ENCODE results near the gene NDUFA7. TPM values are rescaled to one million over a fixed set of nuclear protein-coding genes. Genes with fewer than 3 reads are reported as not detected.
"Not testable (repeated sequence)": the region's sequence is repeated elsewhere in the genome, so short reads cannot be mapped to it uniquely, and the experiment has no call there.

Gene NDUFA7
- total RNA-seq, 1 experiment from 2014 or later = 76.4 TPM

- DNase-seq (ENCODE audit: low spot score) = no peak
- no peak for ATAC-seq
- Mint-ChIP-seq H3K27ac (peak overlapping the region; percentile 98), H3K36me3 (peaks cover 21% of the 10 kb centered on the region), H3K27me3 (ENCODE audit: low read depth) (no peaks in the 10 kb centered on the region; the same call in 1 of the 2 replicates), H3K4me1 (peaks cover 41% of the 10 kb centered on the region), H3K4me3 (peak overlapping the region; percentile 97), H3K9me3 (no peaks in the 10 kb centered on the region)
- ChIA-PET POLR2A (interaction anchor here (0.9 to 1.2 kb wide), 2 partner anchors 14 to 144 kb away, joined by 3 to 4 read pairs; no protein-coding TSS in a partner anchor), CTCF (interaction anchor here (0.8 to 0.9 kb wide), 2 partner anchors 13 to 15 kb away, joined by 3 read pairs; no protein-coding TSS in a partner anchor)
- TF ChIP-seq CBFB (CRISPR knock-in tag; IDR thresholded peaks at IDR 0.05; ENCODE audit: low read depth) (no peak), SOX15 (CRISPR knock-in tag; IDR thresholded peaks at IDR 0.05) (no peak), FOXP1 (CRISPR knock-in tag; IDR thresholded peaks at IDR 0.05; ENCODE audit: borderline replicate concordance) (no peak), TEAD1 (CRISPR knock-in tag; IDR thresholded peaks at IDR 0.05) (0 out of 2 replicates have a peak, but pooled peaks have one; percentile 1), MAX (CRISPR knock-in tag; IDR thresholded peaks at IDR 0.05) (no peak; the same call in 1 of the 2 replicates), ZMAT4 (CRISPR knock-in tag; IDR thresholded peaks at IDR 0.05) (no peak), IRF1 (CRISPR knock-in tag; IDR thresholded peaks at IDR 0.05) (no peak), JUN (CRISPR knock-in tag; IDR thresholded peaks at IDR 0.05) (peak; percentile 54; the same call in 1 of the 2 replicates)
Observed at GRCh38 chr19:8320564-8321066, 560 bp downstream of the NDUFA7 start.

- H3K27me3 Mint-ChIP-seq (ENCODE audit: low read depth) = no peaks in the 10 kb centered on the region; the same call in 1 of the 2 replicates
Observed at GRCh38 chr19:8319807-8320520, 1.2 kb downstream of the NDUFA7 start.

GRCh38 chr19:8318835-8319234 lies 2.3 kb downstream of the NDUFA7 start:
- not testable (repeated sequence) for DNase-seq (ENCODE audit: low spot score); ATAC-seq; H3K27ac Mint-ChIP-seq; H3K4me3 Mint-ChIP-seq; H3K27me3 Mint-ChIP-seq (ENCODE audit: low read depth); H3K9me3 Mint-ChIP-seq
- ChIA-PET CTCF (interaction anchor here (0.7 to 1.2 kb wide), 7 partner anchors 8 to 299 kb away, joined by 3 to 7 read pairs (median 4); no protein-coding TSS in a partner anchor), POLR2A (interaction anchor here (0.6 to 1.0 kb wide), 3 partner anchors 105 to 160 kb away, joined by 3 to 4 read pairs (median 3); no protein-coding TSS in a partner anchor)
- Mint-ChIP-seq H3K36me3 (peaks cover 35% of the 10 kb centered on the region), H3K4me1 (peaks cover 49% of the 10 kb centered on the region)

More at GRCh38 chr19:8319807-8320520, 1.2 kb downstream of the NDUFA7 start:
- no peak for ATAC-seq
- CTCF ChIA-PET = interaction anchor here (0.6 to 0.9 kb wide), 4 partner anchors 13 to 28 kb away, joined by 3 to 4 read pairs (median 3); no protein-coding TSS in a partner anchor
- no peak for DNase-seq (ENCODE audit: low spot score)
- Mint-ChIP-seq H3K4me3 (peak overlapping the region; percentile 97), H3K4me1 (peaks cover 48% of the 10 kb centered on the region), H3K36me3 (peaks cover 28% of the 10 kb centered on the region), H3K9me3 (no peaks in the 10 kb centered on the region), H3K27ac (peak overlapping the region; percentile 98)
- POLR2A ChIA-PET = interaction anchor here (1.0 to 1.2 kb wide), 2 partner anchors 15 to 104 kb away, joined by 3 read pairs; no protein-coding TSS in a partner anchor
- TF ChIP-seq PREB (CRISPR knock-in tag; IDR thresholded peaks at IDR 0.05; ENCODE audit: borderline replicate concordance) = no peak

- Mint-ChIP-seq H3K36me3 (peaks cover 23% of the 10 kb centered on the region), H3K27me3 (ENCODE audit: low read depth) (no peaks in the 10 kb centered on the region; the same call in 1 of the 2 replicates), H3K27ac (peak overlapping the region; percentile 70), H3K4me1 (peaks cover 34% of the 10 kb centered on the region), H3K4me3 (peak overlapping the region; percentile 14; the same call in 1 of the 2 replicates), H3K9me3 (no peaks in the 10 kb centered on the region)
- TF ChIP-seq ESRRA (CRISPR knock-in tag; IDR thresholded peaks at IDR 0.05; ENCODE audit: borderline replicate concordance) (no peak), FOXP1 (CRISPR knock-in tag; IDR thresholded peaks at IDR 0.05; ENCODE audit: borderline replicate concordance) (0 out of 2 replicates have a peak, but pooled peaks have one; percentile 34), ETV6 (CRISPR knock-in tag; IDR thresholded peaks at IDR 0.05) (0 out of 2 replicates have a peak, but pooled peaks have one; percentile 50)
- ChIA-PET CTCF (interaction anchor here (0.6 to 2.8 kb wide), 8 partner anchors 9 to 372 kb away, joined by 3 to 11 read pairs (median 4); partner anchors contain the start of gene MARCHF2), POLR2A (no interaction called here)
- DNase-seq (ENCODE audit: low spot score) = no peak
- ATAC-seq = no peak
Observed at GRCh38 chr19:8316351-8317125, 4.6 kb downstream of the NDUFA7 start.

GRCh38 chr19:8314981-8315640 lies 6.1 kb downstream of the NDUFA7 start:
- H3K4me3 Mint-ChIP-seq; H3K27me3 Mint-ChIP-seq (ENCODE audit: low read depth); CTCF ChIA-PET; DNase-seq (ENCODE audit: low spot score); ATAC-seq; H3K9me3 Mint-ChIP-seq: not testable (repeated sequence)
- peak overlapping the region; percentile 83 for H3K27ac Mint-ChIP-seq
- H3K4me1 Mint-ChIP-seq = peaks cover 32% of the 10 kb centered on the region
- POLR2A ChIA-PET = interaction anchor here (0.7 kb wide), 1 partner anchor 229 kb away, joined by 4 read pairs; no protein-coding TSS in a partner anchor
- peaks cover 28% of the 10 kb centered on the region for H3K36me3 Mint-ChIP-seq

Measured in WTC11 (cell line).